ENCODE data around the gene PAF1.

The PAF1 gene

DNA sequence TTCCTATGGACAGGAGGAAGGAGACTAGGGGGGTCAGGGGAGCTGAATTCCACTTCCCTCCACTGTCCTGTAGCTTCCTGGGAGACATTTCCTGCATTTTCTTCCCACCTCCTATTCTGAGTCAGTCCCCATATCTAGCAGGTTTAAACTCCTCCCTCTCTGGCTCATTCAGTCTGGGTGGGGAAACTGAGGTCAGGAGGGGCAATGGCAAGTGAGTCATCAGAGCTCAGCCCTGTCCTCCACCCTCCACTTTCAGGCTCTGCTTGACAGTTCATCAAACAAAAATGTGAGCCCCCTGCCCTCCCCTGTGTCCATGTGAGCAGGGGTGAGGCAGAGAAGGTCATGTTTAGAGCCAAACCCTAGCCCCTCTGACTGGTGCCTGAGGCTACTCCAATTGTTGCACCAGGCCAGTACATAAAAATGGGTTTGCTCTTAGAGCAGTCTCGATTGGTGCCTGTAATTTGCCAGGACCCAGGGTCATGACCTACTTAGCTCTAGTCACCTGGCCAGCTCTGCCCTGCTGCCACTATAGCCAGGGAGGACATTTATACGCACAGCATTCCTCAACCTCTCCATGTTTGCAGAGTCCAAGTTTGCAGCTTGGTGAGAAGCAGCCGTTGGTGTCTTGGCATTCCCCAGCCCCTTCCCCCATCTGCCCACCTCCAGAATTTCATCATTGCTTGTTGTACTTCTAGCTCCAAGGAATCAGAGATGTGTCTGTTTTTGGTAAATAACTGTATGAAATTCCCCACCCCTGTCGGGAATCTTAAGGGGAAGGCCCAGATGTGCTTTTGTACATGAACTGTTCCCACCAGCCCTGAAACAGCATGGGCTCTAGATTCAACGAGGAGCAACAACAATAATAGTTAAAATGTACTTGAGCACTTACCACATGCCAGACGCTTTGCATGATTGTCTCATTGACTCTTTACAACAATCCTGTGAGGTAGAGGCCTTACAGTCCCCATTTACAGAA is 27.9 kb downstream of the PAF1 start:
- no peak overlapping the region for H3K27ac ChIP-seq
- TF ChIP-seq ZFX (IDR thresholded peaks at IDR 0.05) = no peak
- TF ChIP-seq, protein P1, sequence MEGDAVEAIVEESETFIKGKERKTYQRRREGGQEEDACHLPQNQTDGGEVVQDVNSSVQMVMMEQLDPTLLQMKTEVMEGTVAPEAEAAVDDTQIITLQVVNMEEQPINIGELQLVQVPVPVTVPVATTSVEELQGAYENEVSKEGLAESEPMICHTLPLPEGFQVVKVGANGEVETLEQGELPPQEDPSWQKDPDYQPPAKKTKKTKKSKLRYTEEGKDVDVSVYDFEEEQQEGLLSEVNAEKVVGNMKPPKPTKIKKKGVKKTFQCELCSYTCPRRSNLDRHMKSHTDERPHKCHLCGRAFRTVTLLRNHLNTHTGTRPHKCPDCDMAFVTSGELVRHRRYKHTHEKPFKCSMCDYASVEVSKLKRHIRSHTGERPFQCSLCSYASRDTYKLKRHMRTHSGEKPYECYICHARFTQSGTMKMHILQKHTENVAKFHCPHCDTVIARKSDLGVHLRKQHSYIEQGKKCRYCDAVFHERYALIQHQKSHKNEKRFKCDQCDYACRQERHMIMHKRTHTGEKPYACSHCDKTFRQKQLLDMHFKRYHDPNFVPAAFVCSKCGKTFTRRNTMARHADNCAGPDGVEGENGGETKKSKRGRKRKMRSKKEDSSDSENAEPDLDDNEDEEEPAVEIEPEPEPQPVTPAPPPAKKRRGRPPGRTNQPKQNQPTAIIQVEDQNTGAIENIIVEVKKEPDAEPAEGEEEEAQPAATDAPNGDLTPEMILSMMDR (conservative IDR thresholded peaks at IDR 0.05) = no peak

DNA sequence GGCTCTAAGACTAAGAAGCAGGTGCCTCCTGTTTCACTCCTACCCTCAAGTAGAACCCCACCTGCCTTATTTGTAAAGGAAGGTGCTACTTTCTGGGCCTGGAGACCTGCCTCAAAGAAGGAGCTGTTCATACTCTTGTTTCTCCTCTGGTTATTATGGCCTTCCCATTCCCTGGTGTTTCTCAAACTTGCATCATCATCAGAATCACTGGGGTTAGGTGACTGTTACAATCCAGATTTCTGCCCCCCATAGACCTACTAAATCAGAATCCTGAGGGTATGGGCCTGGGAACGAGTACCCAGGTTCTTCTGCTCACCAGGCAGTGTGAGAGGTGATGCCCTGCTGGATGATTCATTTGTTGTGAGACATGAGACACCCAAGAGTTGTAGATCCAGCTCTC is 30.3 kb downstream of the PAF1 start:
- TF ChIP-seq, protein P1 (conservative IDR thresholded peaks at IDR 0.05) = no peak
- TF ChIP-seq ZFX (IDR thresholded peaks at IDR 0.05) = no peak
- H3K27ac ChIP-seq = no peak overlapping the region

DNA sequence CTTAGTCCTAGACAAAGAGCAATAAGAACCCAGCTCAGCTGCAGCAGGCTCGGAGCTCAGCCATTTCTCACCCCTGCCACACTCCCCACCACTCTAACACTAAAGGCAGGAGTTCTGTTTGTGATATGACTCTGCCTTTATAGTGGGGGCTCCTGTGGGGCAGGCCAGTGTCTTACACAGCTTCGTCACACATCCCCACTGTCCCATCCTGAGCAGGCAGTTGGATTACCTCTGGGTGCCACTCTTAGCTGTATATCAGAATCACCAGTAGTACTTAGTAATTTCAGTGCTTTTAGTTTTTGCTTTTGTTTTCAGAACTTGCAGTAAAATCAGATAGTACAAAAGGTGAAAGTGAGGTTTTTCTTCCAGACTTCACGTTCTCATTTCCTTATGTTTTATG is 31.9 kb downstream of the PAF1 start:
- TF ChIP-seq, protein P1 (conservative IDR thresholded peaks at IDR 0.05) = no peak
- no peak for TF ChIP-seq ZFX (IDR thresholded peaks at IDR 0.05)
- H3K27ac ChIP-seq = no peak overlapping the region

DNA sequence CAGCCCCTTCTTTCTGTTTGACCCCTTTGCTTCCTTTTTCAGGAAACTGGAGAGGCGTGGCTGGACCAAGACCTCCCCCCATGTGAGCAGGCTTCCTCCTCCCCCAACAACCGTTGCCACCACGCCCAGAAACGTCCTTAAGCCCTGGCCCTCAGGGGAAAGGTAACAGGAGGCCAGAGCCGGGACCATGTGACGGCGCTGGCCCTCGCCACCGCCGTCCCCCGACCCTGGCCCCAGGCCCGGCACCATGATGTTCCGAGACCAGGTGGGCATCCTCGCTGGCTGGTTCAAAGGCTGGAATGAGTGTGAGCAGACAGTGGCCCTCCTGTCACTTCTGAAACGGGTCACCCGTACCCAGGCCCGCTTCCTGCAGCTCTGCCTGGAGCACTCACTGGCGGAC is 34.3 kb downstream of the PAF1 start:
- TF ChIP-seq, protein P1 (conservative IDR thresholded peaks at IDR 0.05) = no peak
- no peak for TF ChIP-seq ZFX (IDR thresholded peaks at IDR 0.05)
- no peak overlapping the region for H3K27ac ChIP-seq

DNA sequence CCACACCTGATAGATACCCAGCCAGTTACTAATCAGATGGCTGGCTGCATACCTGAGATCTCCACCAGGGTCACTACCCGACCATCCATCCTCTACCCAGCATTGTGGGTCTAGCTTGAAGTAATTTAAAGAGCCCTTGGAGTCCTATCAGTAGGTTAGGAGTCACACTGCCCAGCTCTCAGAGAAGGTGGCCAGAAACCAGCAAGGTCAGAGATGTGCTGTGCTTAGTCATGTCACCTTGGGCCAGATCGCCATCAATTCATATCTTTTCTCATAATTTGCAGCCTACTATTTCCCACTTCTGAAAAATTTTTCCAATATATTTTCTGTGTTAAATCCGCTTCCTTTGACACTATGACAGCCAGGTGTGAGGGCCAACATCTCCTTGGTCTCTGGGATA is 34.8 kb downstream of the PAF1 start:
- H3K27ac ChIP-seq = no peak overlapping the region
- TF ChIP-seq, protein P1 (conservative IDR thresholded peaks at IDR 0.05) = no peak
- TF ChIP-seq ZFX (IDR thresholded peaks at IDR 0.05) = no peak

DNA sequence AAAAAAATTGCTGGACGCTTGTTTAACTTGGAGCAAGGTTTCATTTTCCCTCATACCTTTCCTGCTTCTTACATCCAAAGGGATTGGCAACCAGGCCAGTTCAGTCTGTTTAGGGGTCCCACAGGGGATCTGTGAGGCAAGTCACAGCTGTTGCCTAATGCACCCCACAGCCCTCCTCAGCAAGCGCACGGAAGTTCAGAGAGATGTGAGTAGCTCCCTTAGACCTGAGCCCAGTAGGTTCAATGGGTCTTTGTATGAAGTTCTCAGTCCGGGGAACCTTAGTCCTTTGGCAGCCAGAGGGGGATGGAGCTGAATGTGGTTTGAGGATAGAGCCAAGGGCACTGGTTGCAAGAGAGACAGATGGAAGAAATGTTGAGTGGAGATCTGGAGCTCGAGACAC is 35.7 kb downstream of the PAF1 start:
- TF ChIP-seq ZFX (IDR thresholded peaks at IDR 0.05) = no peak
- TF ChIP-seq, protein P1 (conservative IDR thresholded peaks at IDR 0.05) = no peak
- H3K27ac ChIP-seq = no peak overlapping the region

Measured in C4-2B (cell line).